ENCODE results near the gene RASSF8. TPM values are rescaled to one million over a fixed set of nuclear protein-coding genes. Genes with fewer than 3 reads are reported as not detected.

The RASSF8 gene
- polyA plus RNA-seq, 4 donors, result 0.22 to 6.0 (median 2.6) TPM

GRCh38 chr12:26017484-26018211 lies 59.2 kb downstream of the RASSF8 start:
- H3K9me3 ChIP-seq (ENCODE audit: control insufficient read depth in 2 of 2, insufficient read depth in 1 of 2, low read depth in 1 of 2, low read length in 1 of 2), result no peaks in the 10 kb centered on the region
- H3K27me3 ChIP-seq (ENCODE audit: control insufficient read depth in 3 of 3, insufficient read depth in 3 of 3, low read length in 3 of 3), result no peaks in the 10 kb centered on the region
- H3K4me1 ChIP-seq (ENCODE audit: control insufficient read depth in 3 of 3, insufficient read depth in 2 of 3, low read depth in 1 of 3, low read length in 2 of 3), result peaks cover 0 to 6% (median 0%) of the 10 kb centered on the region in 3 donors
- no peak overlapping the region for H3K27ac ChIP-seq (ENCODE audit: low read depth in 1 of 3, low read length in 2 of 3)
- H3K4me3 ChIP-seq (ENCODE audit: low read depth in 1 of 3, low read length in 3 of 3), result no peak overlapping the region
- peak; percentile 12 to 56 for DNase-seq
- 42 to 74% (median 42%) methylated on average over 4 of the region's 4 CpGs for WGBS, 3 donors
- H3K36me3 ChIP-seq (ENCODE audit: control insufficient read depth in 3 of 3, insufficient read depth in 2 of 3, low read depth in 1 of 3, low read length in 3 of 3), result no peaks in the 10 kb centered on the region
- no peak for FAIRE-seq

DNA sequence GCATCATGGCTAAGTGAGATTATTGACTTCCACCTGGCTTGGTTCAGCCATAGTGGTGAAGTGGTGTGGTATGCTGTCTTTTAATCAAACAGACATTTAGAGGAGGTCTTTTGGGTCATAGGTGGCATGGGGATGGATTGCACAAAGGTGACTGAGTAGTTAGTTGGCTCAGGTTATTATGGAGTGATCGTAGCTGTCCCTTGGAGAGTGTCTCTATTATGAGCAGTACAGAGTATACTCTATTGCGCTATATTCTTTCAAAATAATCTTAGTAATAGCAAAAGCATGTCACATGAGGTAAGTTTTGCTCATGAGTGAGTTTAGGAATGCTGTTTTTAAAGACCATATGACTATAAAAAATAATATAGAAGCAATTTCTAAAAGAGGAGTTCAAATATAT lies 60.4 kb downstream of the RASSF8 start:
- Histone ChIP-seq H3K27me3 (ENCODE audit: control insufficient read depth in 3 of 3, insufficient read depth in 3 of 3, low read length in 3 of 3) (no peaks in the 10 kb centered on the region), H3K9me3 (ENCODE audit: control insufficient read depth in 2 of 2, insufficient read depth in 1 of 2, low read depth in 1 of 2, low read length in 1 of 2) (no peaks in the 10 kb centered on the region), H3K27ac (ENCODE audit: low read depth in 1 of 3, low read length in 2 of 3) (no peak overlapping the region), H3K4me1 (ENCODE audit: control insufficient read depth in 3 of 3, insufficient read depth in 2 of 3, low read depth in 1 of 3, low read length in 2 of 3) (peaks cover 0 to 6% (median 0%) of the 10 kb centered on the region in 3 donors), H3K36me3 (ENCODE audit: control insufficient read depth in 3 of 3, insufficient read depth in 2 of 3, low read depth in 1 of 3, low read length in 3 of 3) (no peaks in the 10 kb centered on the region), H3K4me3 (ENCODE audit: low read depth in 1 of 3, low read length in 3 of 3) (no peak overlapping the region)
- DNase-seq (no peak), FAIRE-seq (no peak)
- WGBS, 3 donors, result 87 to 98% (median 97%) methylated on average over 2 of the region's 2 CpGs

- 54 to 80% (median 70%) methylated on average over 2 of the region's 2 CpGs for WGBS, 3 donors
- no peak for DNase-seq
- Histone ChIP-seq H3K4me3 (ENCODE audit: low read depth in 1 of 3, low read length in 3 of 3) (no peak overlapping the region), H3K9me3 (ENCODE audit: control insufficient read depth in 2 of 2, insufficient read depth in 1 of 2, low read depth in 1 of 2, low read length in 1 of 2) (no peaks in the 10 kb centered on the region), H3K27ac (ENCODE audit: low read depth in 1 of 3, low read length in 2 of 3) (no peak overlapping the region), H3K27me3 (ENCODE audit: control insufficient read depth in 3 of 3, insufficient read depth in 3 of 3, low read length in 3 of 3) (no peaks in the 10 kb centered on the region), H3K36me3 (ENCODE audit: control insufficient read depth in 3 of 3, insufficient read depth in 2 of 3, low read depth in 1 of 3, low read length in 3 of 3) (no peaks in the 10 kb centered on the region), H3K4me1 (ENCODE audit: control insufficient read depth in 3 of 3, insufficient read depth in 2 of 3, low read depth in 1 of 3, low read length in 2 of 3) (peaks cover 0 to 6% (median 0%) of the 10 kb centered on the region in 3 donors)
- no peak for FAIRE-seq
These were observed 63.1 kb downstream of the RASSF8 start for GRCh38 chr12:26021534-26021933.

DNA sequence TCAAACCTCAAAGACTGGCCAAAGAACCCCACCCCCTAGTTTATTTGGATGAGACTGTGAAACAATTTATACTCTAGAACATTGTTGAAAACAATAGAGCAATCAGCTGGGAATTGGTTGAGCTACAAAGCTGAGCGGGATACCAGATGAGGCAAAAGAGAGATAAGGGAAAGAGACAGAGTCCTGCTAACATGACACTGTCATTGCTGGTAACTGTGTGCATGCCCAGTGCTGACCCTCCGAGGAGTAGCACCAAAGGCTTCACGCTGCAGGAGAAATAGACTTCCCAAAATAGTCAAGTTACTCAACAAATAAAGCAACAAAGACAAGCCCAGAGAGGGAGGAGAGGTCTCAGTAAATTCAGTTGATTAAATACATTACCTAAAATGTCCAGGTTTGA lies 63.6 kb downstream of the RASSF8 start:
- no peak for FAIRE-seq
- H3K4me1 ChIP-seq (ENCODE audit: control insufficient read depth in 3 of 3, insufficient read depth in 2 of 3, low read depth in 1 of 3, low read length in 2 of 3), result peaks cover 0 to 6% (median 0%) of the 10 kb centered on the region in 3 donors
- H3K9me3 ChIP-seq (ENCODE audit: control insufficient read depth in 2 of 2, insufficient read depth in 1 of 2, low read depth in 1 of 2, low read length in 1 of 2), result no peaks in the 10 kb centered on the region
- H3K36me3 ChIP-seq (ENCODE audit: control insufficient read depth in 3 of 3, insufficient read depth in 2 of 3, low read depth in 1 of 3, low read length in 3 of 3), result no peaks in the 10 kb centered on the region
- no peak overlapping the region for H3K4me3 ChIP-seq (ENCODE audit: low read depth in 1 of 3, low read length in 3 of 3)
- no peaks in the 10 kb centered on the region for H3K27me3 ChIP-seq (ENCODE audit: control insufficient read depth in 3 of 3, insufficient read depth in 3 of 3, low read length in 3 of 3)
- DNase-seq, result no peak
- H3K27ac ChIP-seq (ENCODE audit: low read depth in 1 of 3, low read length in 2 of 3), result no peak overlapping the region
- WGBS, 3 donors, result 89 to 93% (median 90%) methylated on average over 3 of the region's 3 CpGs

- Histone ChIP-seq H3K4me3 (ENCODE audit: low read depth in 1 of 3, low read length in 3 of 3) (no peak overlapping the region), H3K36me3 (ENCODE audit: control insufficient read depth in 3 of 3, insufficient read depth in 2 of 3, low read depth in 1 of 3, low read length in 3 of 3) (no peaks in the 10 kb centered on the region), H3K27me3 (ENCODE audit: control insufficient read depth in 3 of 3, insufficient read depth in 3 of 3, low read length in 3 of 3) (no peaks in the 10 kb centered on the region), H3K9me3 (ENCODE audit: control insufficient read depth in 2 of 2, insufficient read depth in 1 of 2, low read depth in 1 of 2, low read length in 1 of 2) (no peaks in the 10 kb centered on the region), H3K4me1 (ENCODE audit: control insufficient read depth in 3 of 3, insufficient read depth in 2 of 3, low read depth in 1 of 3, low read length in 2 of 3) (peaks cover 0 to 7% (median 0%) of the 10 kb centered on the region in 3 donors), H3K27ac (ENCODE audit: low read depth in 1 of 3, low read length in 2 of 3) (peak overlapping the region in 1 of 3 donors; percentile 49)
- DNase-seq, result no peak
- WGBS, 3 donors, result 93 to 97% (median 94%) methylated on average over 1 of the region's 1 CpG
- FAIRE-seq, result peak; percentile 73
These were observed 68.2 kb downstream of the RASSF8 start for GRCh38 chr12:26026713-26027112.

DNA sequence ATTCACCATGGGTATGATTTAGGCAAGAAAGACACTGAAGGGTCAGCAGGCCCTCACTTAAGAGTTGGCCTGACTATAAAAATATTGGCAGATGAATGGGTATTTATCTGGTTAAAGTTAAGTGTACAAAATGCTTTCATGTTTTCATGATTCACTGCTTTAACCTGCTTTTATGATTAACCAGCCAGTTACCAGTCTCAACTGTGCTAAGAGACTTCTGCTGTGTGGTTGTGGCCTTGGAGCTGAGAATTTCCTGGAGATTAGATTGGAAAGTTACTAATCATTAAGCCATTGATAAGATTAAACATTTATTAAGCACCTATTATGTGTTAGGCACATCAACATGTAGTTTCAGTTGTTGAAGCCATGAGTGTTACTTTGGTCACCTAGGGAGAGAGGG lies 68.9 kb downstream of the RASSF8 start:
- FAIRE-seq, result no peak

DNA sequence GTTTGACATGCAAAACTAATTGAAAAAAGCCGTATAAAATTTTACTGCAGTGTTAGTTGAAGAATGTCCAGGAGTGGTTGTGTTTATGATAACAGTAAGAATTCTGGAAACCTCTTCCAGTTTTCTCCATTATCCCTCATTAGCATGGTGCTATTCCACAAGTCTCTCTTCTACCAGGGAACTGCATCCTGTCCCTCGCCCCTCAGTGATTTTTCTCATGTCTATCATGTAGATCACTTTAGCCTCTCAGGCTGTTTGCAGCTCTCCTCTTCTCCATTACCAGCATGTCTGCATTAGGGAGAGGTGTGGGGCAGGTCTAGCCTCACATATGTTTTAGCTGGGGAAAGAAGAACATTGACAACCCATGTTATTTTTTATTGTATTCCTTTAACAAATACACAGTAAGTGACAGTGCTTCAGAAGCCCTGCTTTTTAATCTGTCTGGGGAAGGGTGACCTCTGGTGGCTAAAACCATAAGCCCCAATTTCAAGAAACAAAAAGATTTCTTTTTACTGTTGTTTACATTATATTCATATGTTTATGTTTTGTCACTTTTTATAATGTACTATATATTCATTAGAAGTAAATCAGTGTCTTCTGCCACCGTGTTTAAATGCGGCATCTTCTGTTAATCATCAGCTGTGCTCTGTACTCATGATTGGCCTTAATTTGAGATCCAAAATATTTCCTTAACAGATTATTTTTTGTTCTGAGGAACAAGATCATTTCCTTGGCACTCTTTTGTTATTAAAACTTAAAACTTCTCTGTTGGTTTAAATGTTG lies 70.7 kb downstream of the RASSF8 start:
- Histone ChIP-seq H3K27me3 (ENCODE audit: control insufficient read depth in 3 of 3, insufficient read depth in 3 of 3, low read length in 3 of 3) (no peaks in the 10 kb centered on the region), H3K9me3 (ENCODE audit: control insufficient read depth in 2 of 2, insufficient read depth in 1 of 2, low read depth in 1 of 2, low read length in 1 of 2) (no peaks in the 10 kb centered on the region), H3K4me1 (ENCODE audit: control insufficient read depth in 3 of 3, insufficient read depth in 2 of 3, low read depth in 1 of 3, low read length in 2 of 3) (peaks cover 0 to 5% (median 0%) of the 10 kb centered on the region in 3 donors), H3K27ac (ENCODE audit: low read depth in 1 of 3, low read length in 2 of 3) (peak overlapping the region in 1 of 3 donors; percentile 49), H3K36me3 (ENCODE audit: control insufficient read depth in 3 of 3, insufficient read depth in 2 of 3, low read depth in 1 of 3, low read length in 3 of 3) (no peaks in the 10 kb centered on the region), H3K4me3 (ENCODE audit: low read depth in 1 of 3, low read length in 3 of 3) (peak overlapping the region in 1 of 3 donors; percentile 28)
- 39 to 44% (median 44%) methylated on average over 4 of the region's 4 CpGs for WGBS, 3 donors
- DNase-seq, result peak; percentile 44 to 71
- FAIRE-seq, result peak; percentile 73

More for the DNA sequence above, 68.9 kb downstream of the RASSF8 start:
- H3K27ac ChIP-seq (ENCODE audit: low read depth in 1 of 3, low read length in 2 of 3), result peak overlapping the region in 1 of 3 donors; percentile 49
- DNase-seq, result peak; percentile 39 to 74
- peak overlapping the region in 1 of 3 donors; percentile 29 for H3K4me3 ChIP-seq (ENCODE audit: low read depth in 1 of 3, low read length in 3 of 3)
- H3K27me3 ChIP-seq (ENCODE audit: control insufficient read depth in 3 of 3, insufficient read depth in 3 of 3, low read length in 3 of 3), result no peaks in the 10 kb centered on the region
- no peaks in the 10 kb centered on the region for H3K9me3 ChIP-seq (ENCODE audit: control insufficient read depth in 2 of 2, insufficient read depth in 1 of 2, low read depth in 1 of 2, low read length in 1 of 2)
- H3K36me3 ChIP-seq (ENCODE audit: control insufficient read depth in 3 of 3, insufficient read depth in 2 of 3, low read depth in 1 of 3, low read length in 3 of 3), result no peaks in the 10 kb centered on the region
- peaks cover 0 to 5% (median 0%) of the 10 kb centered on the region in 3 donors for H3K4me1 ChIP-seq (ENCODE audit: control insufficient read depth in 3 of 3, insufficient read depth in 2 of 3, low read depth in 1 of 3, low read length in 2 of 3)

DNA sequence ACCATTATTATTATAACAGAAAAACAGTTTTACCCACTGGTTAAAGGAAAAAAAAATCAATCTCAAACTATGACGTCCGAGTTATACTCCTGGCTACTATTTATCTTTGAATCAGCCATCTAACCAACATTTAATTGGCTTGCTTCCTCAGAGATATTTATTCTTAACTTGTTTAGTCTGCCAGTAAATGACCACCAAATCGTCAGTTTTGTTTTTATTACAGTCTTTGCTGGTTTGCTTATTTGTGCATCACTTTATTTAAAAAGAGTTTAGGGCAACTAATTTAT lies 71.2 kb downstream of the RASSF8 start:
- no peaks in the 10 kb centered on the region for H3K27me3 ChIP-seq (ENCODE audit: control insufficient read depth in 3 of 3, insufficient read depth in 3 of 3, low read length in 3 of 3)

More for the DNA sequence above, 71.2 kb downstream of the RASSF8 start:
- H3K36me3 ChIP-seq (ENCODE audit: control insufficient read depth in 3 of 3, insufficient read depth in 2 of 3, low read depth in 1 of 3, low read length in 3 of 3), result no peaks in the 10 kb centered on the region
- no peak for DNase-seq
- H3K9me3 ChIP-seq (ENCODE audit: control insufficient read depth in 2 of 2, insufficient read depth in 1 of 2, low read depth in 1 of 2, low read length in 1 of 2), result no peaks in the 10 kb centered on the region
- H3K27ac ChIP-seq (ENCODE audit: low read depth in 1 of 3, low read length in 2 of 3), result no peak overlapping the region
- WGBS, 3 donors, result 38 to 59% (median 58%) methylated on average over 3 of the region's 3 CpGs
- no peak overlapping the region for H3K4me3 ChIP-seq (ENCODE audit: low read depth in 1 of 3, low read length in 3 of 3)
- H3K4me1 ChIP-seq (ENCODE audit: control insufficient read depth in 3 of 3, insufficient read depth in 2 of 3, low read depth in 1 of 3, low read length in 2 of 3), result peaks cover 0 to 5% (median 0%) of the 10 kb centered on the region in 3 donors
- no peak for FAIRE-seq
